H1 (cell line): Measurements from ENCODE around the gene POLR2L. TPM values are rescaled to one million over a fixed set of nuclear protein-coding genes. Genes with fewer than 3 reads are reported as not detected.

Experiments used
- CTCF ChIA-PET: fragments of 300-600 bp; sonication (Branson Sonifier 250); formaldehyde crosslinking; loops from one replicate; lab custom pipeline; 2021; ENCODE audit not compliant: partially characterized antibody; lab: Charles Lee
- POLR2A ChIA-PET: fragments of 300-600 bp; sonication (Branson Sonifier 250); formaldehyde crosslinking; loops from one replicate; lab custom pipeline; 2021; ENCODE audit warnings: inconsistent platforms; ENCODE audit not compliant: partially characterized antibody; lab: Charles Lee
- DNase-seq, 2 experiments: peaks; one replicate each; pipeline versions ENCODE4 v3.0.0 to v3.0.0-alpha.2; 2010 to 2022; ENCODE audit warnings: low spot score in 2 of 2, low read depth in 1 of 2, mixed read lengths in 1 of 2
- FAIRE-seq: peaks from 2 replicates; lab custom pipeline; 2011; peaks lifted over from hg19 to GRCh38; lab: Jason Lieb, UNC
- H2AFZ ChIP-seq: 2 replicates; pipeline ENCODE4 v1.8.1; 2012; ENCODE audit warnings: low read length, inconsistent platforms
- H2AK5ac ChIP-seq: 2 replicates; pipeline ENCODE4 v1.6.1; 2013; ENCODE audit warnings: low read depth, low read length
- H2BK120ac ChIP-seq: replicated peaks from 2 replicates; pipeline ENCODE3; 2013; ENCODE audit warnings: low read depth, low read length, inconsistent platforms
- H2BK12ac ChIP-seq: 2 replicates; pipeline ENCODE4 v1.6.1; 2013; ENCODE audit warnings: low read depth, low read length
- H2BK15ac ChIP-seq: 2 replicates; pipeline ENCODE4 v1.6.1; 2013; ENCODE audit warnings: low read length
- H2BK20ac ChIP-seq: 2 replicates; pipeline ENCODE4 v1.6.1; 2013; ENCODE audit warnings: low read length
- H2BK5ac ChIP-seq: 2 replicates; pipeline ENCODE4 v1.6.1; 2013; ENCODE audit warnings: low read depth, low read length
- H3K14ac ChIP-seq: 2 replicates; pipeline ENCODE4 v1.6.1; 2013; ENCODE audit warnings: inconsistent platforms; ENCODE audit not compliant: insufficient read length
- H3K18ac ChIP-seq: 2 replicates; pipeline ENCODE4 v1.6.1; 2013; ENCODE audit warnings: low read length; ENCODE audit errors: extremely low read depth
- H3K23ac ChIP-seq: 2 replicates; pipeline ENCODE4 v1.6.1; 2013; ENCODE audit warnings: inconsistent platforms; ENCODE audit not compliant: insufficient read length
- H3K23me2 ChIP-seq: 2 replicates; pipeline ENCODE4 v1.6.1; 2013; ENCODE audit warnings: low read depth, low read length
- H3K27ac ChIP-seq: 2 replicates; pipeline ENCODE4 v1.6.1; 2011; ENCODE audit warnings: low read depth, low read length, inconsistent platforms
- H3K27me3 ChIP-seq, 4 experiments: replicated peaks in 1 of 4; 1 replicate in 1 of 4; 2 replicates in 3 of 4; pipeline versions ENCODE4 v1.6.1 to v1.8.1; 2011 to 2013; ENCODE audit warnings: low read length in 3 of 4, mild to moderate bottlenecking in 3 of 4, inconsistent platforms in 2 of 4, mixed read lengths in 2 of 4, moderate library complexity in 1 of 4; ENCODE audit not compliant: control insufficient read depth in 3 of 4, insufficient read depth in 3 of 4; ENCODE audit errors: extremely low read depth in 1 of 4
- H3K36me3 ChIP-seq, 4 experiments: 2 replicates each; pipeline versions ENCODE4 v1.6.1 to v1.8.1; 2011 to 2013; ENCODE audit warnings: mild to moderate bottlenecking in 4 of 4, low read length in 3 of 4, moderate library complexity in 2 of 4, control low read depth in 1 of 4, inconsistent platforms in 1 of 4; ENCODE audit not compliant: insufficient read depth in 4 of 4, control insufficient read depth in 2 of 4
- H3K4ac ChIP-seq: replicated peaks from 2 replicates; pipeline ENCODE3; 2013; ENCODE audit warnings: low read length, low read depth, mixed read lengths, inconsistent platforms; ENCODE audit not compliant: insufficient read length
- H3K4me1 ChIP-seq, 4 experiments: replicated peaks in 1 of 4; 1 replicate in 1 of 4; 2 replicates in 3 of 4; pipeline versions ENCODE4 v1.6.1 to v1.8.1; 2011 to 2013; ENCODE audit warnings: low read length in 3 of 4, inconsistent platforms in 2 of 4, mixed read lengths in 1 of 4; ENCODE audit not compliant: insufficient read depth in 4 of 4, control insufficient read depth in 3 of 4
- H3K4me2 ChIP-seq, 2 experiments: 2 replicates each; pipeline versions ENCODE4 v1.6.1 to v1.8.1; 2011 to 2013; ENCODE audit warnings: low read depth in 2 of 2, low read length in 2 of 2, control low read depth in 1 of 2, inconsistent platforms in 1 of 2, mild to moderate bottlenecking in 1 of 2; ENCODE audit not compliant: insufficient read depth in 1 of 2
- H3K4me3 ChIP-seq, 4 experiments: fragments of 200-600, 300-600 bp in 1 of 4; sonication (generic), shearing (Covaris generic), sonication (Bioruptor Twin) in 1 of 4; 2 replicates each; pipeline versions ENCODE4 v1.5.1 to v1.8.1; 2011 to 2016; ENCODE audit warnings: low read length in 4 of 4, low read depth in 3 of 4, control low read depth in 2 of 4, inconsistent platforms in 2 of 4, mild to moderate bottlenecking in 2 of 4, mixed read lengths in 1 of 4, moderate library complexity in 1 of 4; ENCODE audit not compliant: insufficient read depth in 2 of 4; ENCODE audit errors: extremely low read depth in 1 of 4
- H3K56ac ChIP-seq: replicated peaks from 2 replicates; pipeline ENCODE3; 2013; ENCODE audit warnings: low read depth, mild to moderate bottlenecking, mixed read lengths, low read length, inconsistent platforms; ENCODE audit not compliant: insufficient read length
- H3K79me1 ChIP-seq: 2 replicates; pipeline ENCODE4 v1.6.1; 2013; ENCODE audit warnings: low read depth, low read length, control low read depth
- H3K79me2 ChIP-seq, 2 experiments: 2 replicates each; pipeline versions ENCODE4 v1.6.1 to v1.8.1; 2012 to 2013; ENCODE audit warnings: low read length in 2 of 2, mild to moderate bottlenecking in 2 of 2, inconsistent platforms in 1 of 2; ENCODE audit not compliant: insufficient read depth in 2 of 2, control insufficient read depth in 1 of 2
- H3K9ac ChIP-seq, 4 experiments: replicated peaks in 1 of 4; 1 replicate in 1 of 4; 2 replicates in 3 of 4; pipeline versions ENCODE4 v1.6.1 to v1.8.1; 2011 to 2013; ENCODE audit warnings: low read depth in 3 of 4, low read length in 3 of 4, control low read depth in 2 of 4, mild to moderate bottlenecking in 2 of 4, moderate library complexity in 2 of 4, inconsistent platforms in 1 of 4; ENCODE audit errors: extremely low read depth in 1 of 4
- H3K9me3 ChIP-seq, 2 experiments: 2 replicates each; pipeline versions ENCODE4 v1.6.1 to v1.8.1; 2012 to 2013; ENCODE audit warnings: mild to moderate bottlenecking in 2 of 2, moderate library complexity in 2 of 2, control low read depth in 1 of 2, inconsistent platforms in 1 of 2, low read depth in 1 of 2, low read length in 1 of 2, mixed read lengths in 1 of 2; ENCODE audit not compliant: insufficient read depth in 2 of 2
- H4K20me1 ChIP-seq, 2 experiments: replicated peaks in 1 of 2; 2 replicates each; pipeline versions ENCODE3 to v1.8.1; 2011 to 2013; ENCODE audit warnings: inconsistent platforms in 2 of 2, low read length in 2 of 2, mild to moderate bottlenecking in 1 of 2; ENCODE audit not compliant: insufficient read depth in 2 of 2, control insufficient read depth in 1 of 2
- H4K5ac ChIP-seq: 2 replicates; pipeline ENCODE4 v1.6.1; 2013; ENCODE audit warnings: low read length, low read depth, mixed read lengths, inconsistent platforms; ENCODE audit not compliant: insufficient read length
- H4K8ac ChIP-seq: 2 replicates; pipeline ENCODE4 v1.8.0; 2013; ENCODE audit warnings: mild to moderate bottlenecking, moderate library complexity, low read length, inconsistent platforms; ENCODE audit not compliant: insufficient read depth; ENCODE audit errors: extremely low read depth
- H4K91ac ChIP-seq: replicated peaks from 2 replicates; pipeline ENCODE3; 2013; ENCODE audit warnings: low read length, mixed read lengths, inconsistent platforms; ENCODE audit not compliant: insufficient read length
- BACH1 ChIP-seq: IDR thresholded peaks from 2 replicates; pipeline ENCODE4 v1.6.1; 2012; ENCODE audit warnings: low read length, improper control_type of control experiment
- CHD1 ChIP-seq: IDR thresholded peaks from 2 replicates; pipeline ENCODE4 v1.6.1; 2012; ENCODE audit warnings: low read depth, low read length, improper control_type of control experiment
- FOSL1 ChIP-seq: IDR thresholded peaks from 2 replicates; pipeline ENCODE4 v1.6.1; 2011; ENCODE audit warnings: mild to moderate bottlenecking, low read depth, low read length, moderate library complexity; ENCODE audit not compliant: insufficient read depth
- POLR2A ChIP-seq, 2 experiments: IDR thresholded peaks; 1 replicate in 1 of 2; 2 replicates in 1 of 2; pipeline ENCODE4 v1.6.1; 2011; ENCODE audit warnings: low read depth in 2 of 2, low read length in 2 of 2, mild to moderate bottlenecking in 2 of 2; ENCODE audit errors: control extremely low read depth in 1 of 2
- RBBP5 ChIP-seq: IDR thresholded peaks from 2 replicates; pipeline ENCODE4 v1.7.1; 2012; ENCODE audit warnings: low read depth, mild to moderate bottlenecking, inconsistent platforms, low read length, moderate library complexity, borderline replicate concordance
- SP4 ChIP-seq: IDR thresholded peaks from 2 replicates; pipeline ENCODE4 v1.6.1; 2012; ENCODE audit warnings: low read length, inconsistent platforms
- SRF ChIP-seq: IDR thresholded peaks from 2 replicates; pipeline ENCODE4 v1.6.1; 2011; ENCODE audit warnings: mild to moderate bottlenecking, low read depth, low read length, moderate library complexity
- SUZ12 ChIP-seq: fragments of 200-600 bp; sonication (generic); IDR thresholded peaks from 2 replicates; pipeline ENCODE4 v1.6.1; 2012; ENCODE audit warnings: mild to moderate bottlenecking, inconsistent platforms, low read length, moderate library complexity, mixed read lengths
- TBP ChIP-seq: IDR thresholded peaks from 2 replicates; pipeline ENCODE4 v1.6.1; 2011; ENCODE audit warnings: low read depth, low read length, improper control_type of control experiment
- WGBS, 2 experiments: shearing (Covaris generic) in 1 of 2; methylation state at CpG; one replicate each; pipeline versions ENCODE4 v1.1.6 to v1.1.7; 2013 to 2015; ENCODE audit warnings: low lambda C conversion rate in 2 of 2, mixed read lengths in 2 of 2, inconsistent platforms in 1 of 2, low coverage in 1 of 2, missing lambda C conversion rate in 1 of 2; ENCODE audit not compliant: insufficient replicate concordance in 2 of 2, insufficient coverage in 1 of 2, insufficient read length in 1 of 2; ENCODE audit errors: extremely low coverage in 1 of 2, missing lambda C conversion rate in 1 of 2; 5-methylcytosine and 5-hydroxymethylcytosine counted together
- polyA plus RNA-seq, 7 experiments: library from polyadenylated mRNA; depleted of rRNA in 3 of 7; stranded (reverse) in 5 of 7; unstranded in 2 of 7; fragments of >200 nt in 5 of 7; fragments of 200-250 nt in 2 of 7; gene quantifications; 1 replicate in 5 of 7; 2 replicates in 1 of 7; 4 replicates in 1 of 7; pipeline versions ENCODE4 v1.2.1 to v1.2.3, GENCODE V29; 2011 to 2013; ENCODE audit warnings: missing spikeins in 2 of 7, mixed read lengths in 2 of 7
- total RNA-seq: library from RNA; stranded (reverse); fragmentation: NEBNext Ultra II Directional; extraction: Animal tissue kit (Norgen Biotek cat#: 25700); gene quantifications from 2 replicates; pipeline ENCODE4 v1.2.1, GENCODE V29; 2021
- TF ChIP-seq, protein P1 (sequence below): IDR thresholded peaks from 2 replicates; pipeline ENCODE4 v1.6.1; 2011; ENCODE audit warnings: low read depth, mild to moderate bottlenecking, low read length; ENCODE audit not compliant: insufficient read depth

POLR2L gene
- total and polyA plus RNA-seq, 2 of the 8 experiments (the other 6 are each of a cell fraction or from before 2014, with no cell fraction given) = 140 to 151 TPM

DNA sequence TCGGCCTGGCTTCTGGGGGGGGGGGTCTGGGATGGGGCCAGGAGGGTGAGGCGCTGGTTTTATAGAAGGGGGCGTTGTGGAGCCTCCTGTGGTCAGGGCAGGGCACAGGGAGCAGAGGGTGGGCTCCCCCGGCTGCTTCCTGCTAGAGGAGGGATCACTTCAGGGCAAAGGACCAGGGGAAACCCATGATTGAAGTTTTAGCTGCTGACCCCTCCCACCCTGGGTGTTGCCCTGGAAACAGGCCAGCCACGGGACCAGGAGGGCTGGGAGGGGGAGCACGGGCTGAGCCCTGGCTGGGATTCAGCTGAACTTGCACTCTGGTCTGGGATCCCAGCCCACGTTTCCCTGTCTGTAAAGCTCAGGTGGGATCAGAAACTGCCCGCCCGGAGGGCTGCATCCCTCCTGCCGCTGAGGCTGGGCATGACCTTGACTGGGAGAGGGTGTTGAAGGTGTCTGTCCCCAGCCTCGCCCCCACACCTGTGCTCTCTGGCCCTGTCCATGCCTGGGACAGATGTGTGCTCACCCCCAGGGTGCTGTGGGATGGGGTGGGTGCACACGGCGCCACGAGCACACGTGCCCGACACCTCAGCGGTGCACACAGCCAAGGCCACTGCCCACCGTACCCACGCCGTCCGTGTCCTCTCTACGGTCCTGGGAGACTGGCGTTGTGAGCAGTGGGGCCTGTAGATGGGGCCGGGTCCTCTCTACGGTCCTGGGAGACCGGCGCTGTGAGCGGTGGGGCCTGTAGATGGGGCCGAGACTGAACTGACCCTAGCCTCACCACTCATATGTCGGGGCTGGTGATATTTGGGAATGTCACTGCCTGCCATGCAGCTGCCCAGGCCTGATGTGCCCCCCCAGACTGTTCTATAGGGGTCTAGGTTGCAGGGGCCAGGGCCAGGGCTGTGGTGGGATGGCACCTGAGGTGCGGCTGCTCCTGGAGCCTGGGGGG, 2.6 kb upstream of the POLR2L start:
- Histone ChIP-seq H3K79me1 (peaks cover 9% of the 10 kb centered on the region; the same call in 1 of the 2 replicates), H2BK20ac (peak overlapping the region; percentile 98), H3K14ac (no peak overlapping the region), H3K23ac (no peak overlapping the region), H2BK15ac (peak overlapping the region; percentile 100; the same call in 1 of the 2 replicates), H2BK12ac (peak overlapping the region; percentile 77; the same call in 1 of the 2 replicates), H3K27ac (peak overlapping the region; percentile 67), H3K9ac (peak overlapping the region in 3 of 4 experiments; percentile 42 to 54 (median 45); a peak in 2 of 7 replicates), H3K79me2 (peaks cover 0 to 27% of the 10 kb centered on the region in 2 experiments; a peak in 2 of 4 replicates), H3K18ac (peak overlapping the region; percentile 81), H4K5ac (peak overlapping the region; percentile 61), H3K56ac (peak overlapping the region; percentile 3), H4K8ac (peak overlapping the region; percentile 0; the same call in 1 of the 2 replicates), H4K20me1 (peaks cover 7 to 24% of the 10 kb centered on the region in 2 experiments), H3K9me3 (no peaks in the 10 kb centered on the region), H4K91ac (peak overlapping the region; percentile 96), H3K27me3 (no peaks in the 10 kb centered on the region; a peak in 4 of 7 replicates), H3K36me3 (peaks cover 2 to 8% (median 6%) of the 10 kb centered on the region in 4 experiments; a peak in 6 of 8 replicates), H2BK5ac (peak overlapping the region; percentile 92), H3K4ac (peak overlapping the region; percentile 25), H2AFZ (no peak overlapping the region), H3K23me2 (peaks cover 27% of the 10 kb centered on the region; the same call in 1 of the 2 replicates), H3K4me2 (peak overlapping the region; percentile 87), H3K4me3 (peak overlapping the region; percentile 51 to 96 (median 74)), H3K4me1 (peaks cover 0 to 41% (median 25%) of the 10 kb centered on the region in 4 experiments; a peak in 6 of 7 replicates), H2BK120ac (no peak overlapping the region), H2AK5ac (peak overlapping the region; percentile 57; the same call in 1 of the 2 replicates)
- CTCF ChIA-PET = interaction anchor here (0.8 to 6.7 kb wide), 14 partner anchors 10 to 206 kb away, joined by 3 to 74 read pairs (median 4); no protein-coding TSS in a partner anchor
- DNase-seq = peak; percentile 67 to 89
- FAIRE-seq = peak; percentile 36
- POLR2A ChIA-PET = interaction anchor here (0.8 to 40.4 kb wide), 8 partner anchors 12 to 210 kb away, joined by 3 to 1917 read pairs (median 3); partner anchors contain the start of genes CD151, CEND1, CRACR2B and PIDD1
- WGBS, 2 experiments = 50% methylated on average over 27 of the region's 31 CpGs; no CpG with 5 or more reads in 1 of the 2 experiments
- no peak for TF ChIP-seq SUZ12
- TF ChIP-seq TBP = no peak
- peak; percentile 18; the same call in 1 of the 2 replicates for TF ChIP-seq RBBP5
- TF ChIP-seq, protein P1, sequence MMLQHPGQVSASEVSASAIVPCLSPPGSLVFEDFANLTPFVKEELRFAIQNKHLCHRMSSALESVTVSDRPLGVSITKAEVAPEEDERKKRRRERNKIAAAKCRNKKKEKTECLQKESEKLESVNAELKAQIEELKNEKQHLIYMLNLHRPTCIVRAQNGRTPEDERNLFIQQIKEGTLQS = no peak
- no peak for TF ChIP-seq CHD1
- no peak for TF ChIP-seq BACH1
- TF ChIP-seq SRF = no peak
- no peak for TF ChIP-seq SP4
- TF ChIP-seq FOSL1 = no peak
- TF ChIP-seq POLR2A (IDR thresholded peaks at IDR 0.05; ENCODE audit: control extremely low read depth in 1 of 2, low read depth in 2 of 2, low read length in 2 of 2) = 0 out of 3 replicates have a peak, but pooled peaks of 1 of the 2 experiments have one; percentile 7
